H9 (cell line): ENCODE measurements around the gene UNC119. TPM values are rescaled to one million over a fixed set of nuclear protein-coding genes. Genes with fewer than 3 reads are reported as not detected.

Source experiments
- DNase-seq: peaks from one replicate; pipeline ENCODE4 v3.0.0-alpha.2; 2017
- H2AFZ ChIP-seq: one replicate; pipeline ENCODE4 v1.6.1; 2013; ENCODE audit warnings: mild to moderate bottlenecking, low read length, control low read depth, moderate library complexity
- H2AK5ac ChIP-seq: 2 replicates; pipeline ENCODE4 v1.6.1; 2013; ENCODE audit warnings: low read length, control low read depth, mixed read lengths; ENCODE audit not compliant: insufficient read length
- H2BK120ac ChIP-seq: one replicate; pipeline ENCODE4 v1.6.1; 2013; ENCODE audit warnings: low read depth, mild to moderate bottlenecking, low read length, control low read depth, inconsistent platforms; ENCODE audit not compliant: poor library complexity, severe bottlenecking
- H2BK12ac ChIP-seq: 2 replicates; pipeline ENCODE4 v1.6.1; 2013; ENCODE audit warnings: low read length, control low read depth, mixed read lengths, low read depth; ENCODE audit not compliant: insufficient read length
- H2BK15ac ChIP-seq: 2 replicates; pipeline ENCODE4 v1.6.1; 2013; ENCODE audit warnings: low read depth, low read length, control low read depth
- H2BK20ac ChIP-seq: one replicate; pipeline ENCODE4 v1.6.1; 2013; ENCODE audit warnings: low read depth, mild to moderate bottlenecking, low read length, control low read depth, inconsistent platforms; ENCODE audit not compliant: poor library complexity, severe bottlenecking
- H2BK5ac ChIP-seq: 2 replicates; pipeline ENCODE4 v1.6.1; 2013; ENCODE audit warnings: low read length, control low read depth, mixed read lengths; ENCODE audit not compliant: insufficient read length
- H3K14ac ChIP-seq: 2 replicates; pipeline ENCODE4 v1.6.1; 2013; ENCODE audit warnings: low read length, control low read depth; ENCODE audit not compliant: insufficient read depth
- H3K18ac ChIP-seq: 2 replicates; pipeline ENCODE4 v1.6.1; 2013; ENCODE audit warnings: low read depth, mild to moderate bottlenecking, mixed read lengths, low read length, control low read depth; ENCODE audit not compliant: insufficient read length
- H3K23ac ChIP-seq: 2 replicates; pipeline ENCODE4 v1.6.1; 2013; ENCODE audit warnings: low read length, control low read depth, mixed read lengths, low read depth; ENCODE audit not compliant: insufficient read length
- H3K23me2 ChIP-seq: 2 replicates; pipeline ENCODE4 v1.6.1; 2013; ENCODE audit warnings: low read depth, mild to moderate bottlenecking, mixed read lengths, low read length, control low read depth; ENCODE audit not compliant: insufficient read length, poor library complexity, severe bottlenecking
- H3K27ac ChIP-seq: 2 replicates; pipeline ENCODE4 v1.5.1; 2013; ENCODE audit warnings: low read length, control low read depth, mixed read lengths, low read depth; ENCODE audit not compliant: insufficient read length
- H3K27me3 ChIP-seq: 2 replicates; pipeline ENCODE4 v1.6.1; 2013; ENCODE audit warnings: low read length, control low read depth, inconsistent platforms; ENCODE audit not compliant: insufficient read depth
- H3K4ac ChIP-seq: 2 replicates; pipeline ENCODE4 v1.6.1; 2013; ENCODE audit warnings: low read depth, mild to moderate bottlenecking, control low read depth, inconsistent platforms, low read length, moderate library complexity
- H3K4me1 ChIP-seq: 2 replicates; pipeline ENCODE4 v1.6.1; 2013; ENCODE audit warnings: low read length, control low read depth, inconsistent platforms; ENCODE audit not compliant: insufficient read depth
- H3K4me2 ChIP-seq: 2 replicates; pipeline ENCODE4 v1.6.1; 2013; ENCODE audit warnings: low read length, control low read depth, mixed read lengths; ENCODE audit not compliant: insufficient read length, insufficient read depth
- H3K56ac ChIP-seq: 2 replicates; pipeline ENCODE4 v1.6.1; 2013; ENCODE audit warnings: low read depth, mild to moderate bottlenecking, mixed read lengths, low read length, control low read depth; ENCODE audit not compliant: insufficient read length
- H3K79me1 ChIP-seq: 2 replicates; pipeline ENCODE4 v1.6.1; 2013; ENCODE audit warnings: low read depth, mild to moderate bottlenecking, moderate library complexity, low read length, control low read depth, inconsistent platforms; ENCODE audit not compliant: insufficient read depth, poor library complexity, severe bottlenecking
- H3K79me2 ChIP-seq: 2 replicates; pipeline ENCODE4 v1.6.1; 2013; ENCODE audit warnings: low read length, control low read depth, inconsistent platforms; ENCODE audit not compliant: insufficient read depth
- H3K9ac ChIP-seq: 2 replicates; pipeline ENCODE4 v1.6.1; 2013; ENCODE audit warnings: low read length, control low read depth, mixed read lengths; ENCODE audit not compliant: insufficient read length; ENCODE audit errors: extremely low read depth
- H3K9me3 ChIP-seq: one replicate; pipeline ENCODE4 v1.6.1; 2013; ENCODE audit warnings: low read depth, low read length, inconsistent platforms; ENCODE audit not compliant: control insufficient read depth
- H3T11ph ChIP-seq: one replicate; pipeline ENCODE4 v1.6.1; 2013; ENCODE audit warnings: mild to moderate bottlenecking, low read length, control low read depth, inconsistent platforms
- H4K20me1 ChIP-seq: one replicate; pipeline ENCODE4 v1.6.1; 2013; ENCODE audit not compliant: control insufficient read depth, insufficient read length, insufficient read depth
- H4K5ac ChIP-seq: 2 replicates; pipeline ENCODE4 v1.6.1; 2013; ENCODE audit warnings: low read depth, mild to moderate bottlenecking, mixed read lengths, low read length, control low read depth; ENCODE audit not compliant: insufficient read length
- H4K8ac ChIP-seq: replicated peaks from 2 replicates; pipeline ENCODE4 v1.6.1; 2013; ENCODE audit warnings: low read length, control low read depth, mixed read lengths, low read depth; ENCODE audit not compliant: insufficient read length
- H4K91ac ChIP-seq: 2 replicates; pipeline ENCODE4 v1.6.1; 2013; ENCODE audit warnings: low read depth, mild to moderate bottlenecking, moderate library complexity, mixed read lengths, low read length, control low read depth; ENCODE audit not compliant: insufficient read length
- H3K27ac Mint-ChIP-seq, 3 experiments: 2 replicates in 2 of 3; 3 replicates in 1 of 3; pipeline ENCODE4 v1.8.0; 2020 to 2021; ENCODE audit warnings: mixed read lengths in 3 of 3, mild to moderate bottlenecking in 1 of 3, moderate library complexity in 1 of 3
- H3K27me3 Mint-ChIP-seq: 2 replicates; pipeline ENCODE4 v1.8.0; 2021; ENCODE audit warnings: low read depth, mild to moderate bottlenecking, moderate library complexity, mixed read lengths
- H3K36me3 Mint-ChIP-seq, 3 experiments: 2 replicates in 2 of 3; 3 replicates in 1 of 3; pipeline ENCODE4 v1.8.0; 2020 to 2021; ENCODE audit warnings: low read depth in 3 of 3, mixed read lengths in 3 of 3; ENCODE audit not compliant: insufficient read depth in 1 of 3
- H3K4me1 Mint-ChIP-seq, 2 experiments: 2 replicates each; pipeline ENCODE4 v1.8.0; 2020; ENCODE audit warnings: mixed read lengths in 2 of 2
- H3K4me3 Mint-ChIP-seq, 2 experiments: 2 replicates in 1 of 2; 3 replicates in 1 of 2; pipeline ENCODE4 v1.8.0; 2020 to 2021; ENCODE audit warnings: mild to moderate bottlenecking in 2 of 2, mixed read lengths in 2 of 2, moderate library complexity in 1 of 2
- H3K9me3 Mint-ChIP-seq, 2 experiments: 2 replicates in 1 of 2; 3 replicates in 1 of 2; pipeline ENCODE4 v1.8.0; 2020; ENCODE audit warnings: mild to moderate bottlenecking in 2 of 2, mixed read lengths in 2 of 2, moderate library complexity in 1 of 2
- WGBS: extraction: QIAGEN DNeasy Blood & Tissue Kit; methylation state at CpG from one replicate; pipeline ENCODE4 v1.1.7; 2013; ENCODE audit warnings: missing lambda C conversion rate, low lambda C conversion rate, mixed read lengths; ENCODE audit not compliant: insufficient read length; ENCODE audit errors: extremely low coverage; 5-methylcytosine and 5-hydroxymethylcytosine counted together
- total RNA-seq: library from RNA; stranded (reverse); gene quantifications from 2 replicates; pipeline ENCODE4 v1.2.1, GENCODE V29; 2021
- TF ChIP-seq, protein P1 (sequence below): fragments of 200-600 bp; sonication (generic); conservative IDR thresholded peaks from 3 replicates; pipeline ENCODE4 v1.8.0; 2021; ENCODE audit warnings: antibody characterized with exemption, mild to moderate bottlenecking

Gene UNC119
- total RNA-seq, 1 experiment from 2014 or later, result 36.9 TPM

GRCh38 chr17:28536532-28537218, 15.7 kb downstream of the UNC119 start:
- Histone ChIP-seq H3K14ac (no peak overlapping the region; the same call in 1 of the 2 replicates), H2BK20ac (no peak overlapping the region), H3T11ph (no peak overlapping the region), H2BK12ac (no peak overlapping the region), H3K23me2 (no peaks in the 10 kb centered on the region), H3K56ac (no peak overlapping the region), H4K8ac (no peak overlapping the region), H2BK5ac (no peak overlapping the region), H3K27ac (no peak overlapping the region), H3K9ac (no peak overlapping the region), H4K5ac (no peak overlapping the region), H2AFZ (no peak overlapping the region), H3K9me3 (no peaks in the 10 kb centered on the region), H2BK120ac (no peak overlapping the region), H3K23ac (no peak overlapping the region), H3K4me2 (no peak overlapping the region), H3K79me1 (no peaks in the 10 kb centered on the region), H4K91ac (no peak overlapping the region), H2BK15ac (no peak overlapping the region), H3K27me3 (no peaks in the 10 kb centered on the region), H3K4me1 (no peaks in the 10 kb centered on the region), H3K4ac (no peak overlapping the region), H2AK5ac (no peak overlapping the region), H3K18ac (no peak overlapping the region), H3K79me2 (no peaks in the 10 kb centered on the region), H4K20me1 (no peaks in the 10 kb centered on the region)
- Mint-ChIP-seq H3K4me1 (peaks cover 0 to 16% of the 10 kb centered on the region in 2 experiments; a peak in 2 of 4 replicates), H3K9me3 (no peaks in the 10 kb centered on the region), H3K4me3 (no peak overlapping the region), H3K27me3 (peaks cover 3% of the 10 kb centered on the region), H3K27ac (no peak overlapping the region), H3K36me3 (no peaks in the 10 kb centered on the region)
- TF ChIP-seq, protein P1, sequence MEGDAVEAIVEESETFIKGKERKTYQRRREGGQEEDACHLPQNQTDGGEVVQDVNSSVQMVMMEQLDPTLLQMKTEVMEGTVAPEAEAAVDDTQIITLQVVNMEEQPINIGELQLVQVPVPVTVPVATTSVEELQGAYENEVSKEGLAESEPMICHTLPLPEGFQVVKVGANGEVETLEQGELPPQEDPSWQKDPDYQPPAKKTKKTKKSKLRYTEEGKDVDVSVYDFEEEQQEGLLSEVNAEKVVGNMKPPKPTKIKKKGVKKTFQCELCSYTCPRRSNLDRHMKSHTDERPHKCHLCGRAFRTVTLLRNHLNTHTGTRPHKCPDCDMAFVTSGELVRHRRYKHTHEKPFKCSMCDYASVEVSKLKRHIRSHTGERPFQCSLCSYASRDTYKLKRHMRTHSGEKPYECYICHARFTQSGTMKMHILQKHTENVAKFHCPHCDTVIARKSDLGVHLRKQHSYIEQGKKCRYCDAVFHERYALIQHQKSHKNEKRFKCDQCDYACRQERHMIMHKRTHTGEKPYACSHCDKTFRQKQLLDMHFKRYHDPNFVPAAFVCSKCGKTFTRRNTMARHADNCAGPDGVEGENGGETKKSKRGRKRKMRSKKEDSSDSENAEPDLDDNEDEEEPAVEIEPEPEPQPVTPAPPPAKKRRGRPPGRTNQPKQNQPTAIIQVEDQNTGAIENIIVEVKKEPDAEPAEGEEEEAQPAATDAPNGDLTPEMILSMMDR, result no peak
- no peak for DNase-seq
- WGBS, result no CpG with 5 or more reads among the region's 9 CpGs
